Measurements from ENCODE around the gene MAP2K1.

GRCh38 chr15:66496951-66497501 is 110.3 kb downstream of the MAP2K1 start:
- TF ChIP-seq YY1 (IDR thresholded peaks at IDR 0.05; ENCODE audit: insufficient read depth, insufficient read length) (no peak), ZNF274 (IDR thresholded peaks at IDR 0.05; ENCODE audit: low read depth, low read length) (no peak), SUZ12 (IDR thresholded peaks at IDR 0.05; ENCODE audit: extremely low read depth, insufficient read depth, insufficient read length) (no peak)

All from NT2/D1 (cell line).